Sigmoid colon (tissue), 7 donors: Measurements from ENCODE around the gene KRT78. TPM values are rescaled to one million over a fixed set of nuclear protein-coding genes. Genes with fewer than 3 reads are reported as not detected.

Source experiments
- DNase-seq: peaks from one replicate; pipeline ENCODE4 v3.0.0-alpha.2; 2019
- H3K27ac ChIP-seq, 4 donors: fragments of 200-600 bp; sonication (generic); one replicate each; pipeline ENCODE4 v1.5.1; 2016 to 2019; ENCODE audit warnings: mild to moderate bottlenecking in 1 of 4
- H3K27me3 ChIP-seq, 3 donors: fragments of 200-600 bp; sonication (generic); one replicate each; pipeline ENCODE4 v1.5.1; 2019; ENCODE audit warnings: mild to moderate bottlenecking in 1 of 3
- H3K36me3 ChIP-seq, 4 donors: fragments of 200-600 bp; sonication (generic); one replicate each; pipeline ENCODE4 v1.5.1; 2016 to 2019
- H3K4me1 ChIP-seq, 4 donors: fragments of 200-600 bp; sonication (generic); one replicate each; pipeline ENCODE4 v1.5.1; 2017 to 2019
- H3K4me3 ChIP-seq, 4 donors: fragments of 200-600 bp; sonication (generic); one replicate each; pipeline ENCODE4 v1.5.1; 2017 to 2019; ENCODE audit warnings: mild to moderate bottlenecking in 2 of 4, moderate library complexity in 1 of 4
- H3K9me3 ChIP-seq, 4 donors: fragments of 200-600 bp in 3 of 4; sonication (generic) in 3 of 4; one replicate each; pipeline versions ENCODE4 v1.5.1 to v1.6.1; 2013 to 2019
- CTCF ChIP-seq, 4 experiments: fragments of 450-650 bp in 3 of 4; fragments of 200-600 bp in 1 of 4; IDR thresholded peaks; one replicate each; pipeline ENCODE4 v1.5.1; 2016 to 2019; ENCODE audit warnings: antibody characterized with exemption in 4 of 4, mild to moderate bottlenecking in 3 of 4, moderate library complexity in 2 of 4
- EP300 ChIP-seq, 4 donors: sonication (generic); formaldehyde crosslinking; IDR thresholded peaks; one replicate each; pipeline ENCODE4 v1.6.1; 2017; ENCODE audit warnings: antibody characterized with exemption in 4 of 4
- POLR2A ChIP-seq, 2 donors: fragments of 450-650 bp; IDR thresholded peaks; one replicate each; pipeline ENCODE4 v1.6.1; 2016; ENCODE audit warnings: antibody characterized with exemption in 2 of 2, mild to moderate bottlenecking in 2 of 2, moderate library complexity in 2 of 2
- POLR2AphosphoS5 ChIP-seq, 4 donors: sonication (generic); formaldehyde crosslinking; IDR thresholded peaks; one replicate each; pipeline ENCODE4 v1.6.1; 2017; ENCODE audit warnings: antibody characterized with exemption in 4 of 4
- WGBS, 2 donors: extraction: QIAGEN DNeasy Blood & Tissue Kit; methylation state at CpG; one replicate each; pipeline ENCODE4 v1.1.7; 2013; 5-methylcytosine and 5-hydroxymethylcytosine counted together
- intact Hi-C: fragments of 100-400 bp; cut with DNase I; formaldehyde crosslinking; loops from one replicate; pipeline ENCODE4 v1.15.1; 2023
- polyA plus RNA-seq, 3 donors: library from polyadenylated mRNA; stranded (reverse); fragments of 200-250 nt; gene quantifications; one replicate each; pipeline ENCODE4 v1.2.3, GENCODE V29; 2013
- total RNA-seq, 4 donors: library from RNA; depleted of rRNA; stranded (reverse); fragments of >200 nt; gene quantifications; one replicate each; pipeline ENCODE4 v1.1.0, GENCODE V29; 2016
- donor health status: healthy with polysubstance abuse.
- donor health status: Bipolar disorder and iron deficiency.
- donor health status: healthy.

The KRT78 gene
- total RNA-seq (not detected), polyA plus RNA-seq (1 to 10 TPM in 1 of 3 donors, under 1 TPM in 1, not detected in 1; 0.20 to 5.4 TPM)

GRCh38 chr12:52848661-52849255 is at the start of gene KRT78:
Gene KRT78 (minus strand): TSS chr12:52848994. CDS start chr12:52848930, 64 bp downstream.
- Histone ChIP-seq H3K27ac (no peak within 1 kb of the TSS), H3K27me3 (no peaks in the 10 kb centered on the region), H3K9me3 (no peaks in the 10 kb centered on the region), H3K4me3 (no peak within 1 kb of the TSS), H3K36me3 (no peaks in the 10 kb centered on the region), H3K4me1 (no peaks in the 10 kb centered on the region)
- 86 to 87% methylated on average over 16 of the region's 16 CpGs for WGBS, 2 donors
- intact Hi-C loops, result no loop called here
- no peak for DNase-seq
- TF ChIP-seq POLR2A (IDR thresholded peaks at IDR 0.05), result no peak
- TF ChIP-seq POLR2AphosphoS5 (IDR thresholded peaks at IDR 0.05), result no peak
- TF ChIP-seq EP300 (IDR thresholded peaks at IDR 0.05), result no peak
- no peak for TF ChIP-seq CTCF (IDR thresholded peaks at IDR 0.05)

- H3K4me3 ChIP-seq, result no peak overlapping the region
- no peak overlapping the region for H3K27ac ChIP-seq
- intact Hi-C loops, result no loop called here
- WGBS, 2 donors, result 17 to 60% methylated on average over 3 of the region's 3 CpGs
- H3K27me3 ChIP-seq, result no peaks in the 10 kb centered on the region
- H3K9me3 ChIP-seq, result no peaks in the 10 kb centered on the region
- no peak for DNase-seq
- no peaks in the 10 kb centered on the region for H3K4me1 ChIP-seq
- no peak for TF ChIP-seq EP300 (IDR thresholded peaks at IDR 0.05)
- TF ChIP-seq POLR2AphosphoS5 (IDR thresholded peaks at IDR 0.05), result no peak
- no peak for TF ChIP-seq CTCF (IDR thresholded peaks at IDR 0.05)
- peak in 1 of 2 donors; percentile 40 for TF ChIP-seq POLR2A (IDR thresholded peaks at IDR 0.05)
- peaks cover 0 to 31% (median 0%) of the 10 kb centered on the region in 4 donors for H3K36me3 ChIP-seq
These were observed 47.7 kb upstream of the KRT78 start for GRCh38 chr12:52896190-52897100.

- Histone ChIP-seq H3K4me3 (no peak overlapping the region), H3K27ac (no peak overlapping the region), H3K9me3 (no peaks in the 10 kb centered on the region), H3K27me3 (no peaks in the 10 kb centered on the region), H3K36me3 (peaks cover 0 to 28% (median 0%) of the 10 kb centered on the region in 4 donors), H3K4me1 (no peaks in the 10 kb centered on the region)
- TF ChIP-seq POLR2AphosphoS5 (IDR thresholded peaks at IDR 0.05) (no peak), POLR2A (IDR thresholded peaks at IDR 0.05) (no peak), EP300 (IDR thresholded peaks at IDR 0.05) (no peak), CTCF (IDR thresholded peaks at IDR 0.05) (no peak)
- no peak for DNase-seq
- 18 to 44% methylated on average over 2 of the region's 2 CpGs for WGBS, 2 donors
- intact Hi-C loops, result no loop called here
These were observed 47.0 kb upstream of the KRT78 start for GRCh38 chr12:52895726-52896189.

GRCh38 chr12:52892974-52893373 is 44.2 kb upstream of the KRT78 start:
- intact Hi-C loops, result no loop called here
- no peak for TF ChIP-seq POLR2A (IDR thresholded peaks at IDR 0.05)
- TF ChIP-seq EP300 (IDR thresholded peaks at IDR 0.05), result no peak
- TF ChIP-seq POLR2AphosphoS5 (IDR thresholded peaks at IDR 0.05), result no peak
- no peak for TF ChIP-seq CTCF (IDR thresholded peaks at IDR 0.05)
- no peak overlapping the region for H3K27ac ChIP-seq

More at GRCh38 chr12:52892974-52893373, 44.2 kb upstream of the KRT78 start:
- H3K9me3 ChIP-seq, result no peaks in the 10 kb centered on the region
- no peak overlapping the region for H3K4me3 ChIP-seq
- peaks cover 0 to under 1% (median 0%) of the 10 kb centered on the region in 4 donors for H3K36me3 ChIP-seq
- DNase-seq, result no peak
- no peaks in the 10 kb centered on the region for H3K27me3 ChIP-seq
- H3K4me1 ChIP-seq, result no peaks in the 10 kb centered on the region
